ENCODE data around the gene RBFOX2.

GRCh38 chr22:35993048-35993714 is 35.4 kb downstream of the RBFOX2 start:
- TF ChIP-seq TAF1 (IDR thresholded peaks at IDR 0.05; ENCODE audit: borderline replicate concordance, insufficient read depth, low read length) (no peak), REST (IDR thresholded peaks at IDR 0.05; ENCODE audit: insufficient read depth in 1 of 2, low read depth in 2 of 2, low read length in 2 of 2) (no peak), SIN3A (IDR thresholded peaks at IDR 0.05; ENCODE audit: borderline replicate concordance, insufficient read depth, low read length) (no peak)
